Measurements from ENCODE around the gene KIAA1671.

- TF ChIP-seq CTCF (IDR thresholded peaks at IDR 0.05) (no peak), POLR2A (IDR thresholded peaks at IDR 0.05) (no peak), POLR2AphosphoS5 (IDR thresholded peaks at IDR 0.05) (no peak)
Observed at GRCh38 chr22:25216230-25216629, 263.7 kb downstream of the KIAA1671 start.

Measured in gastroesophageal sphincter (tissue), 3 donors.